Measurements from ENCODE around the gene HCN1.

DNA sequence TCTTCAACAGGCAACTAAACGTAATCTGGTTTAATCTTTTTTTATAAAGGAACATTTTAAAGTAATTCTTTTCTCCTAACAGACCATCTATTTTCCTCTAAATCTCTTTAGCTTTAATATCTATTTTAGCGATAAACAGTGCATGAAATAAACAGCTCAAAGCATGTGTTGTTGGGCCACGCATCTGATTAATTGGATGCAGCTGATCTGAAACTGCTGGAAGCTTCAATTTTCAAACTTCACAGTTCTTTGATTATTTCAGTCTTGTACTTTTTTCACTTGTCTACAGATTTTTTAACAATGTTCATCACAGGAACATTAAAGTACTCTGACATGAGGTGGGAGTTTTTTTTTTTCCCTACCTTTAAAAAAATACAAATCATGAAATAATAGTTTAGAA is 443.6 kb downstream of the HCN1 start:
- TF ChIP-seq, protein P1, sequence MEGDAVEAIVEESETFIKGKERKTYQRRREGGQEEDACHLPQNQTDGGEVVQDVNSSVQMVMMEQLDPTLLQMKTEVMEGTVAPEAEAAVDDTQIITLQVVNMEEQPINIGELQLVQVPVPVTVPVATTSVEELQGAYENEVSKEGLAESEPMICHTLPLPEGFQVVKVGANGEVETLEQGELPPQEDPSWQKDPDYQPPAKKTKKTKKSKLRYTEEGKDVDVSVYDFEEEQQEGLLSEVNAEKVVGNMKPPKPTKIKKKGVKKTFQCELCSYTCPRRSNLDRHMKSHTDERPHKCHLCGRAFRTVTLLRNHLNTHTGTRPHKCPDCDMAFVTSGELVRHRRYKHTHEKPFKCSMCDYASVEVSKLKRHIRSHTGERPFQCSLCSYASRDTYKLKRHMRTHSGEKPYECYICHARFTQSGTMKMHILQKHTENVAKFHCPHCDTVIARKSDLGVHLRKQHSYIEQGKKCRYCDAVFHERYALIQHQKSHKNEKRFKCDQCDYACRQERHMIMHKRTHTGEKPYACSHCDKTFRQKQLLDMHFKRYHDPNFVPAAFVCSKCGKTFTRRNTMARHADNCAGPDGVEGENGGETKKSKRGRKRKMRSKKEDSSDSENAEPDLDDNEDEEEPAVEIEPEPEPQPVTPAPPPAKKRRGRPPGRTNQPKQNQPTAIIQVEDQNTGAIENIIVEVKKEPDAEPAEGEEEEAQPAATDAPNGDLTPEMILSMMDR (IDR thresholded peaks at IDR 0.05), result no peak
- TF ChIP-seq POLR2A (IDR thresholded peaks at IDR 0.05), result no peak
